ENCODE data around the gene GAN. TPM values are rescaled to one million over a fixed set of nuclear protein-coding genes. Genes with fewer than 3 reads are reported as not detected.

The GAN gene
- total and polyA plus RNA-seq, 2 of the 4 experiments (the other 2 are of a cell fraction): 1.1 to 5.7 TPM

DNA sequence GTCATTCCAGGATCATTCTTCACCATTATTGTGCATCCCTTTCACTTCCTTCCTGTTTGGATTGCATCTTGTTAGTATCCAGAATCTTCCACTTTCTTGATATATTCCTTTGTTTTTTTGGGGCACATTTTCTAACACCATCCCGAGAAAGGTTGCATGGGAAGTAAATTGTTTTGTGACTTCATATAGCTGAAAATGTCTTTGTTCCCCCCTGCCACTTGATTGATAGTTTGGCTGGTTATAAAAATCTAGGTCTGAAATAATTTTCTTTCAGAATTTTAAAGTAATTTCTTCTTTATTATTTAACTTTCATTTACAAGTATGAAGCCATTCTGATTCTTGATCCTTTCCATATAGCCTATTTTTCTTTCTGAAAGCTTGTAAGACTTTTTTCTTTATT, 32.7 kb downstream of the GAN start:
- no peaks in the 10 kb centered on the region for H3K9me1 ChIP-seq (ENCODE audit: insufficient read depth, low read length)
- no peak overlapping the region for H3K14ac ChIP-seq (replicated peaks; ENCODE audit: low read depth, low read length)
- in situ Hi-C loops (cut with MboI; ENCODE audit: low sequenced_read_pairs) (no loop called here), intact Hi-C loops (cut with micrococcal nuclease) (no loop called here), dilution Hi-C loops (cut with HindIII; ENCODE audit: low sequenced_read_pairs, unreplicated experiment) (no loop called here)
- no peak overlapping the region for H4K91ac ChIP-seq (ENCODE audit: insufficient read depth, low read depth, low read length)
- H2BK5ac ChIP-seq (ENCODE audit: low read depth, low read length, poor library complexity, severe bottlenecking): no peak overlapping the region
- no peak overlapping the region for H3K4me2 ChIP-seq (ENCODE audit: low read depth, low read length)
- no CpG with 5 or more reads among the region's 1 CpG for WGBS, 2 experiments (ENCODE audit: extremely low coverage in 2 of 2, insufficient read length in 1 of 2)
- H3K18ac ChIP-seq (ENCODE audit: low read depth, low read length): no peak overlapping the region
- no peak overlapping the region for H2AK5ac ChIP-seq (ENCODE audit: low read depth, low read length)
- no TSS peak for BruUV-seq (replicated peaks)
- no peak overlapping the region for H2BK20ac ChIP-seq (ENCODE audit: low read depth, low read length)
- H4K5ac ChIP-seq (ENCODE audit: low read depth, low read length): no peak overlapping the region
- no peak overlapping the region for H3K9ac ChIP-seq (ENCODE audit: low read depth, low read length)
- no peak overlapping the region for H3K4me3 ChIP-seq (ENCODE audit: insufficient read depth, low read depth, low read length)
- no peak overlapping the region for H3K56ac ChIP-seq (ENCODE audit: extremely low read depth, insufficient read depth, low read length)
- no peak overlapping the region for H2BK120ac ChIP-seq (ENCODE audit: low read depth, low read length)
- H3K27ac ChIP-seq (ENCODE audit: insufficient read depth, low read length): no peak overlapping the region
- DNase-seq (no peak), ATAC-seq (ENCODE audit: low read depth) (no peak)
- H2BK15ac ChIP-seq (ENCODE audit: low read depth, low read length): no peak overlapping the region
- H2AK9ac ChIP-seq (replicated peaks; ENCODE audit: low read depth, low read length, poor library complexity): no peak overlapping the region
- no peak overlapping the region for H3K23ac ChIP-seq (ENCODE audit: low read depth, low read length)
- H3K4ac ChIP-seq (ENCODE audit: low read depth, low read length): no peak overlapping the region
- ChIA-PET CTCF (no interaction called here), POLR2A (ENCODE audit: unreplicated experiment) (no interaction called here)
- H4K8ac ChIP-seq (ENCODE audit: low read depth in 2 of 2, low read length in 2 of 2): no peak overlapping the region
- H4K20me1 ChIP-seq (ENCODE audit: insufficient read depth, low read length): no peaks in the 10 kb centered on the region
- H2AFZ ChIP-seq (replicated peaks; ENCODE audit: low read length, poor library complexity): no peak overlapping the region
- H3K36me3 ChIP-seq (ENCODE audit: control insufficient read depth, insufficient read depth, low read length): no peaks in the 10 kb centered on the region
- no peaks in the 10 kb centered on the region for H3K27me3 ChIP-seq (ENCODE audit: control insufficient read depth, insufficient read depth, low read length)
- peaks cover 15% of the 10 kb centered on the region for H3K9me3 ChIP-seq (ENCODE audit: control insufficient read depth, insufficient read depth, low read length)
- TF ChIP-seq RCOR1 (IDR thresholded peaks at IDR 0.05; ENCODE audit: insufficient replicate concordance, low read length) (no peak), FOS (IDR thresholded peaks at IDR 0.05; ENCODE audit: low read depth, low read length) (no peak), RFX5 (IDR thresholded peaks at IDR 0.05; ENCODE audit: low read depth, low read length) (no peak)
- H3K4me1 ChIP-seq (ENCODE audit: control insufficient read depth, insufficient read depth, low read length): no peaks in the 10 kb centered on the region
- peaks cover 12 to 13% of the 10 kb centered on the region in 2 experiments; a peak in 3 of 4 replicates for H3K79me1 ChIP-seq (ENCODE audit: low read depth in 1 of 2, low read length in 2 of 2)

All from IMR-90 (cell line).